GM12801 (cell line): ENCODE measurements around the gene RGL1.

ENCODE experiments used
- TF ChIP-seq, protein P1 (sequence below): IDR thresholded peaks from one replicate; pipeline ENCODE4 v1.5.1; 2011; ENCODE audit warnings: control low read depth; ENCODE audit not compliant: insufficient read length; ENCODE audit errors: extremely low read depth

RGL1 gene

GRCh38 chr1:183905508-183906113, 100.7 kb downstream of the RGL1 start:
- TF ChIP-seq, protein P1, sequence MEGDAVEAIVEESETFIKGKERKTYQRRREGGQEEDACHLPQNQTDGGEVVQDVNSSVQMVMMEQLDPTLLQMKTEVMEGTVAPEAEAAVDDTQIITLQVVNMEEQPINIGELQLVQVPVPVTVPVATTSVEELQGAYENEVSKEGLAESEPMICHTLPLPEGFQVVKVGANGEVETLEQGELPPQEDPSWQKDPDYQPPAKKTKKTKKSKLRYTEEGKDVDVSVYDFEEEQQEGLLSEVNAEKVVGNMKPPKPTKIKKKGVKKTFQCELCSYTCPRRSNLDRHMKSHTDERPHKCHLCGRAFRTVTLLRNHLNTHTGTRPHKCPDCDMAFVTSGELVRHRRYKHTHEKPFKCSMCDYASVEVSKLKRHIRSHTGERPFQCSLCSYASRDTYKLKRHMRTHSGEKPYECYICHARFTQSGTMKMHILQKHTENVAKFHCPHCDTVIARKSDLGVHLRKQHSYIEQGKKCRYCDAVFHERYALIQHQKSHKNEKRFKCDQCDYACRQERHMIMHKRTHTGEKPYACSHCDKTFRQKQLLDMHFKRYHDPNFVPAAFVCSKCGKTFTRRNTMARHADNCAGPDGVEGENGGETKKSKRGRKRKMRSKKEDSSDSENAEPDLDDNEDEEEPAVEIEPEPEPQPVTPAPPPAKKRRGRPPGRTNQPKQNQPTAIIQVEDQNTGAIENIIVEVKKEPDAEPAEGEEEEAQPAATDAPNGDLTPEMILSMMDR, result no peak

GRCh38 chr1:183907070-183907469, 102.2 kb downstream of the RGL1 start:
- TF ChIP-seq, protein P1, result no peak

DNA sequence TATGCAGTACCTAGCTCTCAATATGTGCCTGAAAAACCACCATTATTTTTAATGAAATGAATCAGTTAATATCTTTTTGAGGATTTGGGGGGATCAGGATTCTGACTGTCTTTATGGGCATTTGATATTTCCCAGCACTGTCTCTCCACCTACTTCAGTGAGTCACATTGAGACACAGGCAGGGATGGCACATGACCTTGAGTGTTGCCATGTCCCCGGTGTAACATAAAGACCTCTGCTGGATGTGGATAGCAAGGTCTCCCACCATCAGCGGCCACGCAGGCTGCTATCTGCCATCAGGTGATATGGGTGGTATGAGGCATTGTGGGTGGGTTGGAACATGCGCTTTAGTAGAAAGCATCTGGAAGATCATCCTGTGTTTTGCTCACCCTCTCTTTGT, 103.2 kb downstream of the RGL1 start:
- TF ChIP-seq, protein P1, result no peak

DNA sequence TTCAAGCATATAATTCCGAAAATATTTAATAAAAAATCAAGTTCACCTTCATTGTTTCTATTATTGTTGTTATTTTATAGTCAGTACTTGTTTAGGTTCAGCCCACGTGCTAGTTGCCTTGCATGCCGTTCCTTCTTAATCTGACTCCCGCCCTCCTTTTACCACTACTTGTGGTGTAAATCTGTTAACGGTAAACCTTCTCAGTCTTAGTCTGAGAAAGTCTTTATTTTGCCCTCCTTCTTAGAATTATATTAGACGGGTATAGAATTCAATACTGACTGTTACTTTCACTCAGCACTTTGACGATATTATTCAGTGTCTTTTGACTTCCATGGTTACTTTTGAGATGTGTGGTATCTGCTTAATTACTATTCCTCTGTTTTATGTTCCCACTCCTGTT, 104.8 kb downstream of the RGL1 start:
- TF ChIP-seq, protein P1, result no peak

DNA sequence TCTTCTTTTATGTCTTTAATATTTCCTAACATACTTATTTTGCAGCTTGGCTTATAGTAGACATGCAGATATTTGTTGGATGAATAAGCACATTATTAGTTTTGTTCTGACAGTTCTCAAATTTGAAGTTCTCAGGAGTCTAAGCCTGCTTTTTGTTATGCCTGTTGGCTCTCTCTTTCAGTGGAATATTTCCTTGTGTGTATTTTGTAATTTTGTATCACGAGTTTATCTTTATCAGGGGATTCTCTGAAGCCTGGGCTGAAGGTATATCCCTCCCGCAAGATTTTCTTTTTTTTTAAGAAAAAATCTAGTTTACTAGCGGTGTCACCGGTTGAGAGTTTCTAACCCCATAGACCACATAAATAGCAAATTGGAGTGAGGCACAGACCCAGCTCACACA, 105.9 kb downstream of the RGL1 start:
- TF ChIP-seq, protein P1, result no peak

- TF ChIP-seq, protein P1, result no peak
These were observed 106.4 kb downstream of the RGL1 start for GRCh38 chr1:183911285-183911684.

DNA sequence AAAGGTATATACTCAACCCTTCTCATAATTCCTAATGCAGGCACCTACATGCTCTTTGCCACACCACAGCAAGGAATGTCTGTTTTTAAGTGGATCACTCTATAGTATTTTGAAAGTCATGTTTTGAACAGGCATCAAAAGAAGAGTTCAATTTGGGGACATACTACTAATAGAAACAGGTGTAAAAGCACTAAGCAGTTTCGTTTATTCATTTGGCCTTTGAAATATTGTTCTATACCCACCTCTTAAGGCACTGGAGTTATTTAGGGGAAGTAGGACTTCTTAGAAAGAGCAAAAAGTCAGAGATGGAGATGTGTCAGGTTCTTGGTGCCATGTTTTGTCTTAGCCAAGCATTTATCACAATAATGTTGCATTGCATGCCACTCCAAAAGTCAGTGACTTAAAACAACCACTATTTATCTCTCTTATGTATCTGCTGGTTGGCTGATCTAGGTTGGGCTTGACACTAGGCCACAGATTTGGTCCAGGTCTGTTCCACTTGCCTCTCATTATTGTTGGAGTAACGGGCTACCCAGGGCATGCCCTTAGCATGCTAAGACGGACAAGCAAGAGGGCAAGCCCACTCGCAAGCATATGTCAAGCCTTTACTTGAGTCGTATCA, 107.5 kb downstream of the RGL1 start:
- TF ChIP-seq, protein P1, result no peak
